GM18502 (cell line): Measurements from ENCODE around the gene FRMD4A.

Experiments used
- ATAC-seq: cut with Tn5 transposase; IDR thresholded peaks from one replicate; pipeline ENCODE4 v1.9.1; 2021; ENCODE audit warnings: mild to moderate bottlenecking; ENCODE audit not compliant: unreplicated experiment, poor library complexity

Gene FRMD4A

GRCh38 chr10:14296065-14296709 is 34.5 kb downstream of the FRMD4A start:
- no peak for ATAC-seq

- ATAC-seq, result no peak
Measured at GRCh38 chr10:14294347-14295059, 36.2 kb downstream of the FRMD4A start.

- ATAC-seq, result no peak
Measured at GRCh38 chr10:14293526-14293925, 37.2 kb downstream of the FRMD4A start.

GRCh38 chr10:14291296-14291695 is 39.4 kb downstream of the FRMD4A start:
- no peak for ATAC-seq

- no peak for ATAC-seq
Measured at GRCh38 chr10:14285941-14286560, 44.7 kb downstream of the FRMD4A start.

- no peak for ATAC-seq
Measured at GRCh38 chr10:14282276-14282675, 48.4 kb downstream of the FRMD4A start.

GRCh38 chr10:14278533-14278932 is 52.2 kb downstream of the FRMD4A start:
- ATAC-seq, result no peak

GRCh38 chr10:14276210-14276609 is 54.5 kb downstream of the FRMD4A start:
- no peak for ATAC-seq

- ATAC-seq, result no peak
Measured at GRCh38 chr10:14271621-14272020, 59.1 kb downstream of the FRMD4A start.

- no peak for ATAC-seq
Measured at GRCh38 chr10:14270370-14270769, 60.4 kb downstream of the FRMD4A start.

GRCh38 chr10:14265709-14266108 is 65.0 kb downstream of the FRMD4A start:
- no peak for ATAC-seq

- no peak for ATAC-seq
Measured at GRCh38 chr10:14262836-14263425, 67.8 kb downstream of the FRMD4A start.

- no peak for ATAC-seq
Measured at GRCh38 chr10:14261336-14261735, 69.4 kb downstream of the FRMD4A start.

- no peak for ATAC-seq
Measured at GRCh38 chr10:14259696-14260566, 70.8 kb downstream of the FRMD4A start.

GRCh38 chr10:14254368-14254767 is 76.4 kb downstream of the FRMD4A start:
- no peak for ATAC-seq

GRCh38 chr10:14253711-14254110 is 77.0 kb downstream of the FRMD4A start:
- no peak for ATAC-seq

- ATAC-seq, result no peak
Measured at GRCh38 chr10:14253079-14253478, 77.6 kb downstream of the FRMD4A start.

GRCh38 chr10:14250496-14251076 is 80.1 kb downstream of the FRMD4A start:
- no peak for ATAC-seq

GRCh38 chr10:14247377-14248116 is 83.2 kb downstream of the FRMD4A start:
- ATAC-seq, result no peak
